Activated CD4-positive, alpha-beta T cell treated with anti-CD3 and anti-CD28 coated beads, Interleukin-2, amount 50 U/mL, for 24 hours (primary cell): ENCODE measurements around the gene UBE2S.
"Not testable (repeated sequence)": the region's sequence is repeated elsewhere in the genome, so short reads cannot be mapped to it uniquely, and the experiment has no call there.

ENCODE experiments used
- DNase-seq, 2 donors: peaks; one replicate each; pipeline ENCODE4 v3.0.0-alpha.2; 2020; ENCODE audit warnings: low read depth in 1 of 2, low spot score in 1 of 2

UBE2S gene

GRCh38 chr19:55407550-55407799, at the start of gene UBE2S:
TSS of gene UBE2S (minus strand) at chr19:55407788. CDS start at chr19:55407589, 199 bp downstream.
- not testable (repeated sequence) for DNase-seq

GRCh38 chr19:55456347-55456746, 48.8 kb upstream of the UBE2S start:
- DNase-seq, result no peak

- no peak for DNase-seq
These were observed 48.1 kb upstream of the UBE2S start for GRCh38 chr19:55455576-55456235.

GRCh38 chr19:55454787-55455243, 47.2 kb upstream of the UBE2S start:
- DNase-seq, result no peak

GRCh38 chr19:55453511-55454260, 46.1 kb upstream of the UBE2S start:
- no peak for DNase-seq

- DNase-seq, result no peak
These were observed 45.3 kb upstream of the UBE2S start for GRCh38 chr19:55452749-55453346.

GRCh38 chr19:55451965-55452748, 44.6 kb upstream of the UBE2S start:
- no peak for DNase-seq

- no peak for DNase-seq
These were observed 43.8 kb upstream of the UBE2S start for GRCh38 chr19:55451163-55451964.

GRCh38 chr19:55449469-55449868, 41.9 kb upstream of the UBE2S start:
- DNase-seq, result no peak

GRCh38 chr19:55448175-55448490, 40.5 kb upstream of the UBE2S start:
- DNase-seq, result not testable (repeated sequence)

GRCh38 chr19:55447421-55448174, 40.0 kb upstream of the UBE2S start:
- DNase-seq, result no peak

- DNase-seq, result no peak
These were observed 38.5 kb upstream of the UBE2S start for GRCh38 chr19:55446060-55446459.

GRCh38 chr19:55444646-55445045, 37.1 kb upstream of the UBE2S start:
- no peak for DNase-seq

GRCh38 chr19:55443824-55444480, 36.4 kb upstream of the UBE2S start:
- DNase-seq, result no peak

GRCh38 chr19:55443045-55443823, 35.6 kb upstream of the UBE2S start, which contains the start of gene SHISA7:
TSS of gene SHISA7 (minus strand) at chr19:55443300. CDS start at chr19:55442863, 437 bp downstream.
- DNase-seq, result no peak

GRCh38 chr19:55442372-55442961, 34.9 kb upstream of the UBE2S start:
- DNase-seq, result no peak

- no peak for DNase-seq
These were observed 34.2 kb upstream of the UBE2S start for GRCh38 chr19:55441692-55442321.

GRCh38 chr19:55441319-55441691, 33.7 kb upstream of the UBE2S start:
- no peak for DNase-seq
